ENCODE measurements around the gene AFF2. TPM values are rescaled to one million over a fixed set of nuclear protein-coding genes. Genes with fewer than 3 reads are reported as not detected.

The AFF2 gene
- total and polyA plus RNA-seq, 12 donors: 0.07 to 17.9 (median 1.7) TPM

DNA sequence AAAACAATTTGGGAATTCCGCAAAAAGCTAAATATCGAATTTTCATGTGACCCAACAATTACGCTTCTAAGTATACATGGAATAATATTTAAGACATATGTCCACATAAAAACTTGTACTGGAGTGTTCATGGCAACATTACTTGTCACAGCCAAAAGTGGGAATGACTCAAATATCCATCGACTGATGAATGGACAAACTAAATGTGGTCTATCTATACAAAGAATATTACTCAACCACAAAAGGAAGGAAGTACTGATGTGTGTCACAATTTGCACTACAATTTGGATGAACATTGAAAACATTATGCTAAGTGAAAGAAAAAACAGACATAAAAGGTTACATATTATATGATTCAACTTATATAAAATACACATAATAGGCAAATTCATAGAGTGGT, 71.9 kb downstream of the AFF2 start:
- Histone ChIP-seq H3K36me3 (replicated peaks in 1 of 2) (no peaks in the 10 kb centered on the region), H3K27me3 (peaks cover 7% of the 10 kb centered on the region), H3K27ac (no peak overlapping the region), H3K4me1 (replicated peaks in 1 of 2) (no peaks in the 10 kb centered on the region), H3K4me3 (no peak overlapping the region), H3K9me3 (replicated peaks in 1 of 3) (no peaks in the 10 kb centered on the region)
- intact Hi-C loops (cut with DNase I): no loop called here
- no peak for DNase-seq
- WGBS, 4 donors: 83 to 98% (median 84%) methylated on average over 4 of the region's 4 CpGs
- TF ChIP-seq POLR2A (IDR thresholded peaks at IDR 0.05): no peak
- TF ChIP-seq, protein P1, sequence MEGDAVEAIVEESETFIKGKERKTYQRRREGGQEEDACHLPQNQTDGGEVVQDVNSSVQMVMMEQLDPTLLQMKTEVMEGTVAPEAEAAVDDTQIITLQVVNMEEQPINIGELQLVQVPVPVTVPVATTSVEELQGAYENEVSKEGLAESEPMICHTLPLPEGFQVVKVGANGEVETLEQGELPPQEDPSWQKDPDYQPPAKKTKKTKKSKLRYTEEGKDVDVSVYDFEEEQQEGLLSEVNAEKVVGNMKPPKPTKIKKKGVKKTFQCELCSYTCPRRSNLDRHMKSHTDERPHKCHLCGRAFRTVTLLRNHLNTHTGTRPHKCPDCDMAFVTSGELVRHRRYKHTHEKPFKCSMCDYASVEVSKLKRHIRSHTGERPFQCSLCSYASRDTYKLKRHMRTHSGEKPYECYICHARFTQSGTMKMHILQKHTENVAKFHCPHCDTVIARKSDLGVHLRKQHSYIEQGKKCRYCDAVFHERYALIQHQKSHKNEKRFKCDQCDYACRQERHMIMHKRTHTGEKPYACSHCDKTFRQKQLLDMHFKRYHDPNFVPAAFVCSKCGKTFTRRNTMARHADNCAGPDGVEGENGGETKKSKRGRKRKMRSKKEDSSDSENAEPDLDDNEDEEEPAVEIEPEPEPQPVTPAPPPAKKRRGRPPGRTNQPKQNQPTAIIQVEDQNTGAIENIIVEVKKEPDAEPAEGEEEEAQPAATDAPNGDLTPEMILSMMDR (IDR thresholded peaks at IDR 0.05): no peak

DNA sequence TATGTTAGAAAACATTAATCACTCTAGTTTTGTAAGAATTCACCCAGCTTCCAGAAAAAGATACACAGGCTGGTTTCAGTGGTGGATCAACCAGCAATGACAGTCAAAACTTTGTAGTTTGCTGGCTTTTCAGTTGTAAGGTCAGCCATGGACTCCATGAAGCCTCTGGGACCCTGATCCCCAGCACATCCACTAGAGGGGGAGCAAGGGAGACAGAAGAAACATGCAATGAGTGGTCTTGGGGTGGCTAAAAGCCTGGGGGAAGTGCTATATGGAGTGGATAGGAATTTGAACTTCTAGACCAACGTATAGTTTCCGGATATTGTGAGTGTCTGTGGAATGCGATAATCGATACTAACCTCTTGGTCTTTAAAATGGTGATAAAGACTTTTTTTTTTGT, 72.7 kb downstream of the AFF2 start:
- intact Hi-C loops (cut with DNase I): no loop called here
- 73 to 95% (median 85%) methylated on average over 4 of the region's 4 CpGs for WGBS, 4 donors
- Histone ChIP-seq H3K36me3 (replicated peaks in 1 of 2) (no peaks in the 10 kb centered on the region), H3K4me1 (replicated peaks in 1 of 2) (no peaks in the 10 kb centered on the region), H3K9me3 (replicated peaks in 1 of 3) (no peaks in the 10 kb centered on the region), H3K27me3 (peaks cover 7% of the 10 kb centered on the region), H3K27ac (no peak overlapping the region), H3K4me3 (no peak overlapping the region)
- TF ChIP-seq, protein P1 (IDR thresholded peaks at IDR 0.05): no peak
- no peak for TF ChIP-seq POLR2A (IDR thresholded peaks at IDR 0.05)
- no peak for DNase-seq

DNA sequence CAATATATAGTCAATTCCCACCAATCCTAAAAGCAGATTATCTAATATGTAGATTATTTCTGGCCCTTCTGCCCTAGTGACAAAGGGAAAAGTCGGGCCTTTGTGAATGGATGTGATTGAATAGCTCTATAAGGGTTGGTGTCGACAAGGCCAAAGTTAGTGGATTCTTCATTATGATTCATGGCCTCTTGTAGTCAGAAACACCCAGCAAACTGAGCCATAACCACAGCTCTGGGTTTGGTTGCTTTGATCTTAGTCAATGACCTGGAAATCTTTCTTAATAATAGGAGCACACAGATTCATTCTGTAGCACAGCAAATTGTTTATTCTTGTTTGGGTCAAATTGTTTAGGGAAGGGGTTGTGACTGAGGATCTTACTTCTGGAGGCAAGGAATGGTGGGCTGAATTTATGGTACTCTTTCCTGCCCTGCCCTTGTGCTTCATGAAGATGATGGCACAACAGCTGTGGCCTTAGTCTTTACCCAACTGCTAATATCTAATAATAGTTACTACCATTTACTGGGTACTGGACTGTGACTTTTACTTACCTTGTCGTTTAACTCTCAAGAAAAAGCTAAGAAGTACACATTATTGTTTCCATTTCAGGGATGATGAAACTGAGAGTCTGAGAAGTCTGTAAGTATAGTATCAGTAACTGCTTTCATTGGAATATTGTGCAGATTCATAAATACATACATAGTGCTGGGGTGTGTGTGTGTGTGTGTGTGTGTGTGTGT, 74.0 kb downstream of the AFF2 start:
- DNase-seq: no peak
- TF ChIP-seq, protein P1 (IDR thresholded peaks at IDR 0.05): no peak
- TF ChIP-seq POLR2A (IDR thresholded peaks at IDR 0.05): no peak
- intact Hi-C loops (cut with DNase I): no loop called here
- H3K27ac ChIP-seq: no peak overlapping the region
- WGBS, 4 donors: 50 to 70% (median 56%) methylated on average over 3 of the region's 3 CpGs
- no peak overlapping the region for H3K4me3 ChIP-seq
- H3K27me3 ChIP-seq: peaks cover 7% of the 10 kb centered on the region
- no peaks in the 10 kb centered on the region for H3K4me1 ChIP-seq (replicated peaks in 1 of 2)
- H3K9me3 ChIP-seq (replicated peaks in 1 of 3): no peaks in the 10 kb centered on the region
- H3K36me3 ChIP-seq (replicated peaks in 1 of 2): no peaks in the 10 kb centered on the region

DNA sequence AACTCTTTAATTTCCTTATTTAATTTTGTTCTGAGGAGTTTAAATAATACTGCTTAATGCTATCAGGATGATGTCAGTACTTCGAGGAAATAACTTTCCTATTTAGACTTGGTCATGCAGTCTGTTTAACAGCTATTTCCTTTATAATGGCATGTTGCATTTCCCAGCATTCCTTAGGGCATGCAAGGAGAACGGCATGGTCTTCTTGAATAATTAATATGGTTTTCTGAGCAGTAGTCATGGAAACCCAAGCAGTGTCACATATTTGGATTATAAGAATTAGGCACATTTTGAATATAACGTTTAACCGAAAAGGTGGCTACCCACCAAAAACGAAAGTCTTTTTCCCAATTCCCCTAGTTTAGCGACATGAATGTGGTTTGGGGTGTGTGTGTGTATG, 76.0 kb downstream of the AFF2 start:
- TF ChIP-seq, protein P1 (IDR thresholded peaks at IDR 0.05): no peak
- TF ChIP-seq POLR2A (IDR thresholded peaks at IDR 0.05): no peak
- 66 to 84% (median 75%) methylated on average over 6 of the region's 6 CpGs for WGBS, 4 donors
- intact Hi-C loops (cut with DNase I): no loop called here
- Histone ChIP-seq H3K9me3 (replicated peaks in 1 of 3) (no peaks in the 10 kb centered on the region), H3K36me3 (replicated peaks in 1 of 2) (no peaks in the 10 kb centered on the region), H3K27me3 (no peaks in the 10 kb centered on the region), H3K4me1 (replicated peaks in 1 of 2) (no peaks in the 10 kb centered on the region), H3K4me3 (no peak overlapping the region), H3K27ac (no peak overlapping the region)
- DNase-seq: no peak
